Neutrophil (primary cell): ENCODE data around the gene GPBP1.
"Not testable (repeated sequence)": the region's sequence is repeated elsewhere in the genome, so short reads cannot be mapped to it uniquely, and the experiment has no call there.

Source experiments
- H3K27ac ChIP-seq: fragments of 200-600 bp; sonication (generic); 2 replicates; pipeline ENCODE4 v1.5.1; 2016; ENCODE audit warnings: mild to moderate bottlenecking, moderate library complexity
- H3K27me3 ChIP-seq: fragments of 200-600 bp; sonication (generic); 2 replicates; pipeline ENCODE4 v1.6.0; 2016; ENCODE audit warnings: mild to moderate bottlenecking
- H3K36me3 ChIP-seq: fragments of 200-600 bp; sonication (generic); 2 replicates; pipeline ENCODE4 v1.5.1; 2017
- H3K4me1 ChIP-seq, 2 experiments: fragments of 200-600 bp in 1 of 2; sonication (generic) in 1 of 2; 1 replicate in 1 of 2; 2 replicates in 1 of 2; pipeline versions ENCODE4 v1.5.1 to v1.6.1; 2013 to 2016; ENCODE audit warnings: low read depth in 1 of 2, low read length in 1 of 2, mild to moderate bottlenecking in 1 of 2, moderate library complexity in 1 of 2; ENCODE audit not compliant: control insufficient read depth in 1 of 2, insufficient read depth in 1 of 2
- H3K4me3 ChIP-seq, 2 experiments: fragments of 200-600 bp in 1 of 2; sonication (generic) in 1 of 2; 1 replicate in 1 of 2; 2 replicates in 1 of 2; pipeline ENCODE4 v1.5.1; 2013 to 2016; ENCODE audit warnings: low read depth in 1 of 2, low read length in 1 of 2, mild to moderate bottlenecking in 1 of 2, moderate library complexity in 1 of 2
- H3K9me3 ChIP-seq: fragments of 200-600 bp; sonication (generic); 2 replicates; pipeline ENCODE4 v1.5.1; 2016
- CTCF ChIP-seq: fragments of 200-600 bp; sonication (generic); IDR thresholded peaks from 2 replicates; pipeline ENCODE4 v1.5.1; 2016; ENCODE audit warnings: antibody characterized with exemption

The GPBP1 gene

GRCh38 chr5:57174128-57174889 is 450 bp downstream of the GPBP1 start:
- H3K36me3 ChIP-seq: peaks cover 5% of the 10 kb centered on the region
- peaks cover 62% of the 10 kb centered on the region in 2 experiments for H3K4me1 ChIP-seq
- H3K27ac ChIP-seq: peak overlapping the region; percentile 99
- H3K9me3 ChIP-seq: no peaks in the 10 kb centered on the region
- peak overlapping the region; percentile 97 to 99 for H3K4me3 ChIP-seq
- no peak for TF ChIP-seq CTCF
- no peaks in the 10 kb centered on the region for H3K27me3 ChIP-seq

- no peak for TF ChIP-seq CTCF
- Histone ChIP-seq H3K27ac (peak overlapping the region; percentile 99), H3K9me3 (no peaks in the 10 kb centered on the region), H3K4me3 (peak overlapping the region; percentile 97 to 99), H3K4me1 (peaks cover 69% of the 10 kb centered on the region in 2 experiments), H3K36me3 (peaks cover 5% of the 10 kb centered on the region), H3K27me3 (no peaks in the 10 kb centered on the region)
Observed at GRCh38 chr5:57174890-57175510, 1.1 kb downstream of the GPBP1 start.

GRCh38 chr5:57175551-57176309 is 1.9 kb downstream of the GPBP1 start:
- no peak for TF ChIP-seq CTCF
- Histone ChIP-seq H3K4me1 (peaks cover 76% of the 10 kb centered on the region in 2 experiments), H3K27ac (peak overlapping the region; percentile 99), H3K4me3 (peak overlapping the region; percentile 97 to 99), H3K36me3 (peaks cover 5% of the 10 kb centered on the region), H3K27me3 (no peaks in the 10 kb centered on the region), H3K9me3 (no peaks in the 10 kb centered on the region)

GRCh38 chr5:57176350-57176857 is 2.5 kb downstream of the GPBP1 start:
- no peaks in the 10 kb centered on the region for H3K27me3 ChIP-seq
- peaks cover 83% of the 10 kb centered on the region in 2 experiments for H3K4me1 ChIP-seq
- TF ChIP-seq CTCF: no peak
- H3K27ac ChIP-seq: peak overlapping the region; percentile 99
- H3K4me3 ChIP-seq: peak overlapping the region; percentile 97 to 99
- H3K9me3 ChIP-seq: no peaks in the 10 kb centered on the region
- H3K36me3 ChIP-seq: peaks cover 5% of the 10 kb centered on the region

- H3K4me1 ChIP-seq: peaks cover 77 to 85% of the 10 kb centered on the region in 2 experiments
- TF ChIP-seq CTCF: no peak
- peak overlapping the region; percentile 2 for H3K27ac ChIP-seq
Observed at GRCh38 chr5:57177479-57178156, 3.8 kb downstream of the GPBP1 start.

GRCh38 chr5:57178238-57178637 is 4.4 kb downstream of the GPBP1 start:
- peak overlapping the region in 1 of 2 experiments; percentile 99 for H3K4me3 ChIP-seq
- peak overlapping the region; percentile 2 for H3K27ac ChIP-seq
- not testable (repeated sequence) for H3K27me3 ChIP-seq, H3K36me3 ChIP-seq, H3K9me3 ChIP-seq
- H3K4me1 ChIP-seq: peaks cover 79 to 87% of the 10 kb centered on the region in 2 experiments

More at GRCh38 chr5:57177479-57178156, 3.8 kb downstream of the GPBP1 start:
- Histone ChIP-seq H3K36me3 (peaks cover 5% of the 10 kb centered on the region), H3K4me3 (peak overlapping the region; percentile 16 to 99), H3K27me3 (no peaks in the 10 kb centered on the region), H3K9me3 (no peaks in the 10 kb centered on the region)
